Kidney glomerular epithelial cell (primary cell): ENCODE data around the gene ARL4C.
"Not testable (repeated sequence)": the region's sequence is repeated elsewhere in the genome, so short reads cannot be mapped to it uniquely, and the experiment has no call there.

ENCODE experiments used
- DNase-seq: peaks from one replicate; lab custom pipeline; 2025; lab: John Stamatoyannopoulos, UW

Gene ARL4C

DNA sequence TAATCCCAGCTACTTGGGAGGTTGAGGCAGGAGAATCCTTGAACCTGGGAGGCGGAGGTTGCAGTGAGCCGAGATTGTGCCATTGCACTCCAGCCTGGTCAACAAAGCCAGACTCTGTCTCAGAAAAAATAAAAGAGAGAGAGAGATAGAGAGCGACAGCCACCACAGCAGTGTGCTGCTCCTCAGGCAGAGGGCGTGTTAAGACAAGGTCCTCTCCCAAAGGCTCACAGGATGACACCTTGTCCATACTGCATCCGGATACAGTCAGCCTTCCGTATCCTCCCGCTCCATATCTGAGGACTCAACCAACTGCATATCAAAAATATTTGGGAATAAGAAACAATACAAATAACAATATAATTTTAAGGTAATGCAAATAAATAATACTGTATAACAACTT, 20.1 kb downstream of the ARL4C start:
- no peak for DNase-seq

GRCh38 chr2:234474654-234475053, 22.2 kb downstream of the ARL4C start:
- DNase-seq, result no peak

DNA sequence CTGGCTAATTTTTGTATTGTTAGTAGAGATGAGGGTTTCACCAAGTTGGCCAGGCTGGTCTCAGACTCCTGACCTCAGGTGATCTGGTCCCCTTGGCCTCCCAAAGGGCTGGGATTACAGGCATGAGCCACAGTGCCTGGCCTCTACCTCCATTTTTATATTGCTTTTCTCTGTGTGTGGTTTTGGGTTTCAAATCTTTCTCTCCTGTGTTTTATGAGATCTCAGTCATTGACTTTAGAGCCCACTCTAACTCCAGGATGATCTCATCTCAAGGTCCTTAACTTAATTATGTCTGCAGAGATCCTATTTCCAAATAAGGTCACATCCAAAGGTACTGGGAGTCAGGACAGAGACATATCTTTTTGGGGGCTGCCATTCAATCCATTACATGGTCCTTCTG, 24.7 kb downstream of the ARL4C start:
- DNase-seq, result no peak

DNA sequence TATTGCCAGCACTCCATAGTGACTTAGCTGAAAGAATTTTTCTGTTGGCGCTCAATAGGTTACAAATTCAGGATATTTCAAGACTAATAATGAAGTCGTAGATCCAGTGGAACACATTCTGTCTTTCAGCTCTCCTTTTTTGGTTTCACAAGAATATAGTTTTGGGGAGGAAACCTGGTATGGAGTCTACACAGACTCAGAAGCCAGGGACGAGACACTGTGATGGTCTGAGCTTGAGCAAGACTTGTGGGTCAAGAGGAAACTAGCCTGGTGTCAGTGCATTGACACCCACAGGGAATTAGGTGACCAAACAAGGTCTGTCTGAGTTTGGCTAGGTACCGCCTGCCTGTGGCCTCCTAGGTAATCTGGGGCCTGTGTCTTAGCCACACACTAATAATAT, 26.9 kb downstream of the ARL4C start:
- no peak for DNase-seq

DNA sequence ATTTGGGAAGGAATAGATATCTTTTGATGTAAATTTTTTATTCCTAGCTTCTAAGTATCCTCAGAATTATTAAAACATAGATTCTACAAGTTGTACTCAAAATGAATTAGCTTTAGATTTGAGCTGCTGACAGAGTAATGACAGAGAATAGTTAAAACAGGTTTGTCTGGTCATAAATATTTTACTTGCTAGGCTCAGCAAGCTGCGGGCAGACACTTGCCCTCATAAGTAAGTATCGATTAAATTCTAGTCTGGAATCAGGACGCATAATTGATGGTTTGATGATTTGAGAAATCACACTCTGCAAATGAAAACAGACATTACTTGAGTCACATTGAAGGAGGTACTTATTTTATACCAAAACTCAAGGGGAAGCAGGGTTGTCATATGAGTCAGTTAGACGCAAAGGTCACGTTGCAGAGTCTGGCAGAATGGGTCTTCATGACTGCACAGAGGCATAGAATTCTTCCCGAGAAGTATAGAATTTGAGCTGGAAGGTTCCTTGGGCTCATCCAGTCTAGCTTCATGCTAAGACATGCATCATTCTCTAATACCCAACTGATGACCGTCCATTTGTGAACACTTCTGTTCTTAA, 27.5 kb downstream of the ARL4C start:
- no peak for DNase-seq

- no peak for DNase-seq
Observed at GRCh38 chr2:234468503-234468902, 28.4 kb downstream of the ARL4C start.

DNA sequence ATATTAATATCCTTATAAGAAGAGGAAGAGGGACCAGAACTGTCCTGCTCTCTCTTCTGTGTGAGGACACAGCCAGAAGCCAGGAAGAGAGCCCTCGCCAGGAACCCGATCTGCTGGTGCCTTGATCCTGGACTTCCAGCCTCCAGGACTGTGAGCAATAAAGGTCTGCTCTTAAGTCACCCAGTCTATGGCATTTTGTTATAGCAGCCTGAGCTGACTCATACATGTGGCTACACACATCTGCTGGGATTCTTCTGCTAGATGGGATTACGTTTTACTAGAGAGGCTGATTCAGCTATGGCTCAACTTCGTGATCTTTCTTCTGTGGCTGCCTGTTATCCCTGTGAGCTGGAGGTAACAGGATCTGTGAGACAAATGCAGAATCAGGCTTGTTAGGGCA, 29.6 kb downstream of the ARL4C start:
- no peak for DNase-seq

DNA sequence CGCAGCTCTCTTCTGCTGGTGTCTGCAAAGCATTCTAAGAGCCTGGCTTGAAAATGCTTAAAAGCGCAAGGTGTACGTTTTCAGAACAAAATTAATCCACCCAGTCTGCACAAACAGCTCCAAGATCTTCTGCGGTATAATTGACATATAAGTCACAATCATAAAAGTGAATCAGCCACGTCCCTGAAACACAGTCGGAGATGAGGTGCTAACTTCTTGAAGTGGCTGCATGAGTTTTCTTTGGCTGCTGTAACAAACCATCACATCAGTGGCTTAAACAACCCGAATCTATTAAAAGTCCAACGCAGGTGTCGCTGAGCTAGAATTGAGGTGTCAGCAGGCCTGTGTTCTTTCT, 32.6 kb downstream of the ARL4C start:
- no peak for DNase-seq

GRCh38 chr2:234463626-234464290, 33.1 kb downstream of the ARL4C start:
- DNase-seq, result no peak

DNA sequence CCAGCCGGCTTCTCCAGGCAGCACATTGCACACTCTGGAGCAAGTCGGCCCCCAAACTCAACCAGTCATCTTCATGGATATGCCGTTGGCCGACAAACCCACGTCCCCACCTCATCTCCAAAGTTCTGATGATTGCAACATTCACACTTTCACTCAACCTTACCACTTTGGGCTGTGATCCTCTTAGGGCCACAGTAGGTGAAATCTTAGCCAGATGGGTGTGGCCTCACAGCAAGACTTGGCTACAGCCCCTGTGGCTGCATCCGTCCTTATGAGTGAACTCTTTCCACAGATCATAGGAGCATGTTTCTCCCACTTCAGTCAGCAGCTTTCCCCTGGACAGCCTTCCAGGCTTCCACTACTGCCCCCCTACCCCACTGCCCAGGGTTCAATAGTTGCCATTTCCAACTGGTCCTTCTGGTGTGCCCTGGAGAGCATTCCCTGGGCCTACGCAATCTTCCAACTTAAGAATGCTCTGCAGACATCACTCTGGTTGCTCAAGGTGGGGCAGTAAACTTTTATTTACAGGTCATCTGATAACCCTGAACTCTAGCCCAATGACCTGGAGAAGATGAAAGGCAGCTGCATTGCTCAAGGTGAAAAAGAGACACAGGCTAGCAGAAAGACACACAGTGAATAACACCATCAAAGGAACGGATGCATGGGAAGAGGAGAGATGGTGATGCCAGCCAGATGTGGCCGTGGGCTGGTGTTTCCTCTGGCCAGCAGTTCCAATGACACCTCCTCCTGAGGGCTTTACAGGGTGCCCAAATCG, 34.5 kb downstream of the ARL4C start:
- no peak for DNase-seq

DNA sequence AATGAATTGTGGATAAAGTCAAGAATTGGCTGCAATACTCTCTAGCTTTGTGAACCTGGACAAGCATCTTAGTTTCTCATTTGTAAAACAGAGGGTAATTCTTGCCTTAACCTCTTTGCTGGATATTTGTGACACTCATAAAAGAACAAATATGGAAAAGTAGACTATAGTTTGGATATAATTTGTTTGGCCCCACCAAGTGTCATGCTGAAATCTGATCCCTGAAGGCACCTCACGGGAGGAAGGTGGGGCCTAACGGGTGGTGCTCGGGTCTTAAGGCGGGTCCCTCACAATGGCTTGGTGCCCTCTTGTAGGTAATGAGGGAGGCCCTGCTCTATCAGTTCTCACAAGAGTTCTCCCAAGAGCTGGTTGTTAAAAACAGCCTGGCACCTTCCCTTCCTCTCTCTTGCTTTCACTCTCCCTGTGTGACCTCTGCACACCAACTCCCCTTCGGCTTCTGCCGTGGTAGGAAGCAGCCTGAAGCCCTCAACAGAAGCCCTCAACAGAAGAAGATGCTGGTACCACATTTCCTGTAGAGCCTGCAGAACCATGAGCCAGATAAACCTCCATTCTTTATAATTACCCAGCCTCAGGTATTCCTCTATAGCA, 37.4 kb downstream of the ARL4C start:
- DNase-seq, result no peak

- DNase-seq, result no peak
Observed at GRCh38 chr2:234458466-234458865, 38.4 kb downstream of the ARL4C start.

DNA sequence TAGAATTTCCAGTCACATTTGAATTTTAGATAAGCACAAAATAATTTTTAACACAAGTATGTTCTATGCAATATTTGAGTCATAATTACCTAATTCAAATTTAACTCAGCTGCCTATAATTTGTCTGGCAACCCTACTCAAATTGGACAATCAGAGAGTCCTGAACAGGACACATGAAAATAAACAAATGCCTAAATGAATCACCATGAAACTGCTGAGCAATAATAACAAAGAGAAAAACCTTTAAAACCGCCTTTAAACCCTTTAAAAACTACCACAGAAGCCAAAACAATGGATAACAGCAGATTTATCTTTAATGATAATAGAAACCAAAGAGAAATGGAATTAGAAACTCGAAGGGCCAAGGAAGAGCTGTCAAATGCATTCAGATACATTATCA, 39.5 kb downstream of the ARL4C start:
- DNase-seq, result no peak

DNA sequence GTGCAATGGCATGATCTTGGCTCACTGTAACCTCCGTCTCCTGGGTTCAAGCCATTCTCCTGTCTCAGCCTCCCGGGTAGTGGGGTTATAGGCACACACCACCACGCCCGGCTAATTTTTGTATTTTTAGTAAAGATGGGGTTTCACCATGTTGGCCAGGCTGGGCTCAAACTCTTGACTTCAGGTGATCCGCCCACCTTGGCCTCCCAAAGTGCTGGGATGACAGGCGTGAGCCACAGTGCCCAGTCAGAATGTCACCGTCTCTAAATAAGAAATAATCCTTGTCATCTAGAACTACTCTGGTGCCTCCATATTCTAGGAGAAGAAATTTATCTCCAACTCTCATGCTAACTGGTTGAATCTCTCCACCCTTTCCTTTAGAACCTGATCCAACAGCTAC, 41.6 kb downstream of the ARL4C start:
- not testable (repeated sequence) for DNase-seq

DNA sequence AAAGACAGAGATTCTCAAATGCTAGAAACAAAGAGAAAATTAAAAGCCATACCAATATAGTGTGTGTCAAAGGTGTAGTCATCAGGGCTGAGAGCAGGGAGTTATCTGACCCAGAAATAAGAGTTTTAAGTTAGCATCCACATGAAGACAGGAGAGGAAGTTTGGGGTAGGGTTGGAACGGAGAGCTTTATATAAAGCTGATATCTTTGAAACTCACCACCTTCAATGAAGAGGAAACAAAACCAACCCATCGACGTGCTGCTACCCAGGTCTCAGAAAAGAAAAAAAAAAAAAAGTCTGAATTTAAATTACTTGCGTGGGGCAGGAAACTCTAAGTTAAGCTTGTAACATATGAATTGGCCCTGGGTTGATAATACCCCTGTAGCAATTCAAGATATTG, 42.4 kb downstream of the ARL4C start:
- no peak for DNase-seq

DNA sequence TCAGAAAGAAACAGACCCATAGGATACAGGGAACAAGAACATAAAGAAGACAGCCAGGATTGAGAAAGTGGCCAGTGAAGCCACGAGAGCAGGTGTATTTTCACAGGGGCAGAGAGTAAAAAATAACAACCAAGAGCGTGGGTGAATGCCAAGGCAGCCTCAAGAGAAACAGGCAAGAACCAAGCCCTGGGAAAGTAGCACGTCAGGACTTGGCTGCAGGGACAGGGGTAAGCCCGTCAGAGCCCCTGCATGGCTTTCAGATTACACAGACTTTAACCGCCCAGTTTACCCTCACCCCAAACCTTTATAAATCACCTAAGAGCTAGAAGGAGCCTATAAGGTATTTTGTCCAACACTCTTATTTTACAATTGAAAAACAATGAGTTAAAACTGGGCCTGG, 43.7 kb downstream of the ARL4C start:
- no peak for DNase-seq

DNA sequence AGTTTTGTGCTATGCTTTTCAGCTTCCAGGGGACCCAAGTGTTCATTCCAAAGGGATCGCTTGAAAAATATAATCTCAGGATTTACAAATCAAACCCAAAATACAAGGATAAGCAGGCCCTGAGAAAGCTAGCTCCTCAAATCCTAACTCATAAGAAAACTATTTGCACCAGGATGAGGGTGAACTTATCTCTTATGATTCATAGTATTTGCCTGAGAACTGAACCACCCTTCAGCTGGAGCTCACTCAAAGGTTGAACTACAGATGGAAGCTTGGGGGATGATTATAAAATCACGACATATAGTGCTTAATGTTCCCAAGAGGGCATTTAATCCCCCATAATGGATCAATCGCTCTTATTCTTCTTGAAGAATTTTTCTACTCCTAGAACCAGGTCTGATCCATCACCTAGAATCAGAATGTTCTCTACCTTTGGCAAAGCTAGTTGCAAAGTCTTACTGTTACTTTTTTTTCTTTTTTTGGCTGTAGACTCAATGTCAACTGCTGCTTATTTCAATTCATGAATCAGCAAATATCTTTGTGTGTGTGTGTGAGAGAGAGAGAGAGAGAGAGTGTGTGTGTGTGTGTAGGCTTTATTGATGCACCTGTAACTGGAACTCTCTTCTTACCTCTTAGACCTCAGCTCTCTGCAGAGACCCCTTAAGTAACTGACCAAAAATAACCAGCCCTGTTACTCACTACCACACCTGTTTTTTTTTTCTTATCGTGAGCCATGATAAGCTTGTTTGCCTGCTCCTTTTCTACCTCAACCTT, 44.8 kb downstream of the ARL4C start:
- DNase-seq, result peak; percentile 20

DNA sequence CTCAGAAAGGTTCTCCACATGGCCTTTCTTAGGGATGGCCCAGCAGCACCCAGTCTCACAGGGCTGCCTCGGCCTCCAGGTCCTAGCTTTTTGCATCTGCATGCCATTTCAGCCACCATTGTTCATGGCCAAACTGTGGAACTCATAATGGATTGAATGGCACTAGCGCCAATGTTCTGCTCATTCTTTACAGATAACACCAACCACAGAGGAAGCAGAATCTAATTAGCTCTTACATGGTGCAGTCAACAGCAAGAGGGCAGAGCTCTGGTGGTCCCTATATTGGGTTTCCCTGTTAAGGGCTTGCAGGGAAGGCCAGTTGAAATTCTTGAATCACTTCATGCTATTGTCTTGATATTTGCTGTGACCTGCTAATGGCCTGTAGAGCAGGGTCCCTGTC, 45.6 kb downstream of the ARL4C start:
- DNase-seq, result no peak

- no peak for DNase-seq
Observed at GRCh38 chr2:234450431-234451124, 46.3 kb downstream of the ARL4C start.

- no peak for DNase-seq
Observed at GRCh38 chr2:234448506-234449184, 48.2 kb downstream of the ARL4C start.

DNA sequence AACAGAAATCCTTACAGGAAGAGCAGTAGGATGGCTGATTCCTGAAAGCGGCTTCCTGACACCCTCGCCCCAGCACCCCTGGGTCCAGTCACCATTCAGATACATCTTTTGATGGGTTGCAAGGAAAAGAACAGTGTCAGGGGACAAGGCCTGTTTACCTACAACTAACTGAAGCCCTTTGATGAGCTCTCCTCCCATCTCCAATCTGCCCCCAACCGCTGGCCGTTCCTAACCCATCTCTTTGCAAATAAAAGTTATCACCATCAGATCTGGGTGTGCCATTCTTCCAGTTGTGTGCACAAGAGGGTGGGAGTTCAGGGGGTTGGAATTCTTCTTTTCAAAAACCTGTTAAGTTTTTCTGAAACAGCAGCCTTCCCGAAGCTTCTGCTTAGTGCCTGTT, 48.9 kb downstream of the ARL4C start:
- no peak for DNase-seq
